GM12892 (cell line): Measurements from ENCODE around the gene HDAC4.

Source experiments
- DNase-seq: peaks from one replicate; pipeline ENCODE4 v3.0.0; 2011; ENCODE audit not compliant: insufficient read length
- FAIRE-seq: peaks from 2 replicates; lab custom pipeline; 2011; peaks lifted over from hg19 to GRCh38; lab: Jason Lieb, UNC
- POLR2A ChIP-seq: IDR thresholded peaks from 2 replicates; pipeline ENCODE4 v1.6.1; 2011; ENCODE audit warnings: low read depth, low read length, control low read depth
- POLR2AphosphoS5 ChIP-seq: IDR thresholded peaks from 2 replicates; pipeline ENCODE4 v1.6.1; 2011; ENCODE audit warnings: low read depth, low read length, control low read depth
- TAF1 ChIP-seq: IDR thresholded peaks from 2 replicates; pipeline ENCODE4 v1.6.1; 2011; ENCODE audit warnings: low read depth, mild to moderate bottlenecking, control low read depth, low read length, borderline replicate concordance

Gene HDAC4

DNA sequence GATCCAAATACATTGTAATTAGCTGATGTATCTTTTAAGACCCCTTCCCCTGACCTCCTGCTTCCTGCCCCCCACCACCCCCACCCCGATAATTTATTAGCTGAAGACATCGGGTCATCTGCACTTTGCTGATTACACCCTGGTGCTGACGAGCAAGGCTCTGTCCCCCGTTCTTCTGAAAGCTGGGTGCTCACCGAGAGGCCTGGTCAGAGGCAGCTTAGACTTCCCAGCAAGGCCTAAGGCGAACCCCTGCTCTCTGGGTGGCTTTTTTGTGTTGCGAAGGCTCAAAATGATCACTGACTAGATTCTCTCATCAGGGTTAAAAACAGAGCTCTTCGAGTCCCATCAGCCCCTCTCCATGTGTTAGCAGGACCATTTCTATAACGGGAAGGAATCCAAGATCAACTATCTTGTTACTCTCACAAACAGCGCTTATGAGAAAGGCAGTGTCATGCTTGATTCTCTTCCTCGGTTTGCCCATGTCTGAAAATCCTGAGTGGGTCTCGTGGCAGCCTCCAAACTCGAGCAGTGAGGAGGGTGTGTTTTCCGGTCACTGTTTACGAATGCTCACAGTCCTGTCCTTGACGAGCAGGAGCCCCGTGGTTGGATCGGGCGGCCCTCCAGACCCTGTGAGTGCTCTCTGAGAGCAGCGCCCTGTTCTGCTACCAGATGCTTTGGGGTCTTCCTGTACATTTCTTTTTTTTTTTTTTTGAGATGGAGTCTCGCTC lies 201.6 kb downstream of the HDAC4 start:
- FAIRE-seq = no peak
- no peak for TF ChIP-seq POLR2A
- TF ChIP-seq TAF1 = no peak
- TF ChIP-seq POLR2AphosphoS5 = no peak

DNA sequence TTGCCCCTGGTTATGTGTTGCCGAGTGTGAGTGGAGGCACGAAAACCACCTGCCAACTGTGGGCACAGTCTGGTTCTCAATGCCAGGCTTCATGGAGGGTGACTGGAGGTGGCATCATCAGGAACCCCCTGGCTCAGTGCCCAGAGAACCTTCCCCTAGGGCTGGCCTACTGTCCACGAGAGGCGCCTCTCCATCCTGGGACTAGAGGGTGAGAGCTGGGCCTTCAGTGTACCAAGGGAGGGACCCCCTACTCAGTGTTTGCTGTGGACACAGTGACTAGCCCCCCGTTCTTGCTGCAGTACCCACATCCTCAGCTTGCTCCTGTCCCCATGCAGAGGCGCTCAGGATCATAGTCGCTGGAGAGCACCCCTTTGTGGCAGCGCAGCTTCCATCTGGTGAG lies 202.6 kb downstream of the HDAC4 start:
- DNase-seq (no peak), FAIRE-seq (no peak)
- TF ChIP-seq TAF1 (no peak), POLR2AphosphoS5 (no peak), POLR2A (no peak)

More for the DNA sequence above, 201.6 kb downstream of the HDAC4 start:
- DNase-seq = no peak

DNA sequence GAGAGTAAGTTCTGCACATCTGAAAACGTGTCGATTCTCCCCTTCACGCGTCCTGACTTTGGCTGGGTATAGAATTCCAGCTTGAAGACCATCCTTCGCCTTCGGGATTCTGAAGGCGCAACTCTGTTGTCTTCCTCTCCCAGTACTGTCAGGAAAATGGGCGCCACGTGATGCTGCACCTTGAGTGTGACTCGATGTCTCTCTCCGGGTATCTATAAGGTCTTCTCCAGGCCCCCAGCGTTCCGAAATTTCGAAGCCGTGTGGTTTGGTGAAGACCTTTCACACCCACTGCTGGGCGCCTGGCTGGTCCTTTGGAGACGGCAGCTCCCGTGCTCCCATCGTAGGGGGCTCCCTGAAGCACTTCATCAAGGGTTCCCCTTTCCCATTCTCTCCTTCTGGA lies 203.7 kb downstream of the HDAC4 start:
- no peak for DNase-seq
- TF ChIP-seq POLR2A = no peak
- FAIRE-seq = no peak

DNA sequence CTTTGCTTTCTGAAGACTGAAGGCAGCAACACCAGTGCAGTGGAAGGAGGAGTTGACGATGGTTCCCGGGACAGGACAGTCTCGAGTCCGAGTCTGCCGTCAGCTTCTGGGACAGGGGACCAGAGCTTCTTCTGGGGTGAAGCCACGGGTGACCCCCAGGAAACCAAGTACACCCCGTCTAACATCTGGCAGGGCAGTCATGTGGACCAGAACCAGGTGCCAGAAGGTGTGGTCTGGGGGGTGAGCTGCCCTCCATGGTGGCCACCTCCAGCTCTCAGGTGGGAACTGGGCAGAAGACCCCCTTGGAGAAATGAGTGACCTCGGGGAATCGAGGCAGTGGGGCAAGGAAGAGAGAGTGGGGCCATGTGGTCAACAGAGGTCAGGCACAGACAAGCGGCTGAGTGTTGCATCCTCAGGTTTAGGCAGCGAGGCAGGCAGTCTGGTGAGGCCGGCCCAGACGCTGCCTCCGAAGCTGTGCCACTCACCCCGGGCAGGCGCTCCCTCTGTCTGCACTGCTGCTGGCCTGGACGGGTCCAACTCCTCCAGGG lies 204.3 kb downstream of the HDAC4 start:
- DNase-seq (no peak), FAIRE-seq (no peak)
- no peak for TF ChIP-seq POLR2AphosphoS5
- no peak for TF ChIP-seq POLR2A
- TF ChIP-seq TAF1 = no peak

DNA sequence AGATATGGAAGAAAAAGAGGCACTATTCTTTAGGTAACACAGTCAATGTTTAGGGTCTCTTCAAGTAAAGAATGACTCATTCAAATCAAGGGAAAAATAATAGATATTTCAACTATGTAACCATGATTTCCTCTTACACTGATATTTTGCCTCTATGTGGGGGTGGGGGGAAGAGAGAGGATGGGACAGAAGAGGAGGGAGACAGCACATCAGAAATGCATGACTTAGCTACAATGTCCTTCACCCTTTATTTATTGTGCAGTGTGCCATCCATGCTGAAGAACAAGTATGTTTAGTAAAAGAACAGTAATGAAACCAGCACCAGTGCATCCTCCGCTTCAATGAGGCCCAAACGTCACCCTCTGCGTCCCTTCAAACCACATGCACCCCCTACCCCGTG lies 204.8 kb downstream of the HDAC4 start:
- DNase-seq = no peak
- no peak for FAIRE-seq
- no peak for TF ChIP-seq POLR2A
- no peak for TF ChIP-seq POLR2AphosphoS5
- TF ChIP-seq TAF1 = no peak

DNA sequence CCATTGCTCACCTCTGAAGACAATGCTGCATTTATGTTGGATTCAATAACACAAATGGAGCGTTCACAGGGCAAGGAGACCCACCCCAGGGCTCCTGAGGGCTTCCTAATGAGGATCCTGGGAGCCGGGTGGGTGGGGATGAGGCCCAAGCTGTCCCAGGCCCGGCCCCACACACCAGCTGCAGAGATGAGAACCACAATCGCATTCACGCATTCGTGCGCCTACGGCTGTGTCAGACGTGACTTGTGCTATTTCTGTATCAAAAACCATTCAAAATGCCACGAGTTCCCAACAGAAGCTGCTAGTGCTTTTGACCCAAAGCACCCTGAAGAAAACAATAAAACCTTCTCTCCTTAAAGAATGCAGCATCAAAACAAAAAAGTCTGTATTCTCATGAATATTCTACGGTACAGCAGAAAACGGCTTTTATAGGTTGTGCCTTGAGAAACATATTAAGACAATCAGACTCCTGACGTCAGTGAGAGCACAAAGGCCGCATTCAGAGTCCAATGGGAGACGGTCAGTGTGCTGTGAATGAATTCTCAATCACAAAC lies 205.4 kb downstream of the HDAC4 start:
- TF ChIP-seq POLR2A (no peak), TAF1 (no peak), POLR2AphosphoS5 (no peak)
- DNase-seq = no peak
- FAIRE-seq = no peak

DNA sequence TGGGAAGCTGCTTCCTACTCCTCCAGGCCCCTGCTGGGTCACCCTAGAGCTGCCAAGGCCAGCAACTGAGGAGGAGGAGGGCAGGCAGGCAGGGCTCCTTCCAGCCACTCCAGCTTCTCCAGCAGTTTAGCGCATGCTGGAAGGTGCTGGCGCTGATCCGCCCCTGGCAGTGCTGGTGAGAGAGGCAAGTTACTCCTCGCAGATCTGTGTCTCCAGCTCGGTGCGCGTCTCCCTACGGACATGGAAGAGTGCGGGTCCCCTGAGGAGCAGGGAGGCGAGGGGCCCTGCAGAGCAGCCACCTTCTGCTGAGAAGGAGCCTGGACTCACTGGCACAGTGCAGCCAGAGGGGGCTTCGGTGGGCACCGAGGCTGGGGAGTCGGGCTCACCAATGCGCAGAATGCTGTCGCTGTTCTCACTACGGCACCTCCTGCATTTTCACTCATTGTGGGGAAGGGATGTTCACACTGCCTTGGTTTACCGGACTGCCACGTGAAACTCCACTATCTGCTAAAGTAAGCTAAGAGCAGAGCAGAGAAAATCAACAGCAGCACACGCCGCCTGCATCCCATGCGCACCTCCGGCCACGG lies 206.0 kb downstream of the HDAC4 start:
- TF ChIP-seq POLR2AphosphoS5 (no peak), POLR2A (no peak), TAF1 (no peak)
- FAIRE-seq (no peak), DNase-seq (no peak)

DNA sequence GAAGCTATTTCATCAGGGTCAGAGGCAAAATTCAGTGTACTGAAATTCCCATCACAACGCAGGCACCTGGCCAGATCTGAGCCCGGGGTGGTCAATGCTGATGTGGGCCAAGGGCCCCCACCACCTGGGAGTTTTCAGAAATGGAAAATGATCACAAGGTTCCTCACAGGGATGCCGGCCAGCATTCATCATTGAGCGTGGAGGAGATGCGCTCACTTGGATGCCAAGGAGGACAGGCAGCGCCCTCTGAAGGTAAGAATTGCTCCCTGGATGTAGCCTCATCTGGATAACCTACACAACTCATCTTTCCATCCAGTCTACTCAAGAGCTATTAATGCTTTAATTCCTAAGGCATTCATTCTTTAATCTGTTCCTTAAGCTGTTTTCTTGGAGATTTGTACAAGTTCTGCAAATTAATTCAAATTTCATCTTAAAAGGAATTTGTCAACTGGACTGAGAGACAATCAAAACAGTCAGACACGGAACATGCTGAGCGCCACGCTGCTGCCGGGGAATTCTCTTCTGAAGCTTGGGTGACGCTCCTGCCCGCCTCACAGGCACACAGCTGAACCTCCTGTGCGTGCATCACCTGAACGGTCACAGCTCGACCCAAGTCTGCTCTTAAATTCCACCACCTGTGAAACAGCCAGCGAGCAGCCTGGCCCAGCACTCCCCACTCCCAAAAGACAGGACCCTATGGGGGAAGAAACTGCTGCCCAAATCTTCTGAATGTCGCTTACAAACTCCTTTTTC lies 206.7 kb downstream of the HDAC4 start:
- TF ChIP-seq POLR2AphosphoS5 (no peak), TAF1 (no peak), POLR2A (no peak)
- no peak for DNase-seq
- FAIRE-seq = no peak

DNA sequence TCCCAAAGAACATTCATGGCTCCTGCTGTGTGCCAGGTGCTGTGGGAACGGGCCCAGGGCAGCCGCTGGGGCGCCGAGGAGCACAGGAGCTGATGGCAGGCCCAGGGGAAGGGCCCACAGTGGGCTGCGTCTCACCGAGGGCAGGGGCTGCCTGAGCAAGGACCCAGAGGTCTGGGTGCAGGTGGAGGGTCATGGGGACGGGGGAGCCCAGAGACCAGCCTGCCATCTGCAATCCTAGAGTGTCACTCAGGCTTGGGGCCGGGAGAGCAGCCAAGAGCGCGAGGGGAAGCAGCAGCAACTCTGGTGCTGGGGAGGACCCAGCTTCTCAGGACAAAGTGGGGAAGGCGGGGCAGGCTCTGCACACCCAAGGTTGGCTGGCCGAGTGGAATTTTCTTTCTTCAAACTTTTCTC lies 207.4 kb downstream of the HDAC4 start:
- FAIRE-seq = no peak
- no peak for TF ChIP-seq POLR2A
- no peak for TF ChIP-seq POLR2AphosphoS5
- DNase-seq = no peak

DNA sequence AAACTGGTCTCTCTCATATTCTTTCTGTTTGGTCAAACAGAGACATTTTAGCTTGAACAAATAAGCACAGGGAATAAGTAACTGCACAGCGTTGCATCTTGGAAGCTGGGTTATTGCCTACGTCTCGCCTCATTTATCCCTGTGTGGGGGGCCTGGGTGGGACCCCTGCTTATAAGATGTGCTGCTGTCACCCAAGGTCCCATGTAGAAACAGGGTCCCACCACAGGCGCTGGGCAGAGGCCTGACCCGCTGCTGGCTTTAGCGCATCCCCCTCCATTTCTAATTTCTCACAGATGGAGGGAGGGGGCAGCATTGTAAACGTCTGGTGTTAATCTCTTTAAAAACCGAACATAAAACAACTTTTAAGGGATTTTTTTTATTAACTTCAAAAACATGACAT lies 207.8 kb downstream of the HDAC4 start:
- DNase-seq (no peak), FAIRE-seq (no peak)
- no peak for TF ChIP-seq POLR2AphosphoS5
- TF ChIP-seq TAF1 = no peak
- TF ChIP-seq POLR2A = no peak

DNA sequence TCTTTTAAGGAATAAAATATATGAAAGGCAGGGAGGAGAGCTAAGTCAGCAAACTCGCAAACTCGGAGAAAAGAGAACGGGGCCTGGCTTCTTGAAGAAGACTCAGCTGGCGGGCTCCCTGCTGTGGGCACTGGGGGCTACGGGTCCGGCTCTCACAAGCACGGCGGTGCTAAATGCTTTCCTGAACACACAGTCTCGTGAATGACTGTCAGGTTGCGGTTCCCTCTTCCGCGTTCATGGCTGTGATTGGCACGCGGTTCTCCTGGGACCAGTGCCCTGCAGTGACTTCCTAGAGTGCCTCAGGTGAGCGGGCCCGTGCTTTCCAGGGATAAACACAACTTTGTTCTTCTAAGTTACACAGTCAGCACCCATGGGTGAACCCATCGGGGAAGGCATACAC lies 208.4 kb downstream of the HDAC4 start:
- no peak for FAIRE-seq
- no peak for DNase-seq
- TF ChIP-seq TAF1 (no peak), POLR2AphosphoS5 (no peak), POLR2A (no peak)
